GM12878 (cell line): ENCODE results near the gene TMEM132D. TPM values are rescaled to one million over a fixed set of nuclear protein-coding genes. Genes with fewer than 3 reads are reported as not detected.

Source experiments
- ATAC-seq: fragments of 200-7000 bp; cut with Tn5 transposase; 3 replicates; pipeline ENCODE4 v1.9.1; 2020; ENCODE audit warnings: mild to moderate bottlenecking, moderate library complexity
- BruUV-seq: library from RNA; stranded (reverse); fragments of 400-500 nt; replicated peaks from 2 replicates; lab custom pipeline; 2021; lab: Mats Ljungman, UMichigan
- CTCF ChIA-PET: fragments of 300-600 bp; sonication (Branson Sonifier 250); formaldehyde crosslinking; extraction: SDS; loops from one replicate; lab custom pipeline; 2021; ENCODE audit warnings: inconsistent platforms; lab: Yijun Ruan, JAX
- POLR2A ChIA-PET: fragments of 350-600 bp; formaldehyde crosslinking; extraction: SDS; loops from one replicate; lab custom pipeline; 2021; ENCODE audit warnings: inconsistent platforms; lab: Charles Lee
- RAD21 ChIA-PET: fragments of 300-600 bp; sonication (Branson Sonifier 250); formaldehyde crosslinking; loops from one replicate; lab custom pipeline; 2023; ENCODE audit warnings: antibody characterized with exemption; ENCODE audit not compliant: unreplicated experiment; lab: Charles Lee
- SMC1A ChIA-PET: fragments of 300-600 bp; sonication (Branson Sonifier 250); formaldehyde crosslinking; loops from one replicate; lab custom pipeline; 2023; ENCODE audit not compliant: unreplicated experiment, uncharacterized antibody; lab: Charles Lee
- DNase-seq: peaks from one replicate; pipeline ENCODE4 v3.0.0-alpha.2; 2011; ENCODE audit warnings: low read depth, low spot score
- FAIRE-seq: peaks from 3 replicates; lab custom pipeline; 2011; peaks lifted over from hg19 to GRCh38; lab: Jason Lieb, UNC
- H2AFZ ChIP-seq: 2 replicates; pipeline ENCODE4 v1.6.0; 2011; ENCODE audit warnings: low read depth, low read length, control low read depth; ENCODE audit not compliant: control insufficient read depth
- H3K27ac ChIP-seq: 2 replicates; pipeline ENCODE4 v1.5.1; 2011; ENCODE audit warnings: control low read depth; ENCODE audit not compliant: control insufficient read depth, insufficient read depth
- H3K27me3 ChIP-seq, 2 experiments: replicated peaks in 1 of 2; 2 replicates each; pipeline versions ENCODE4 v1.6.0 to v1.6.1; 2011; ENCODE audit warnings: low read length in 1 of 2; ENCODE audit not compliant: control insufficient read depth in 2 of 2, insufficient read depth in 2 of 2
- H3K36me3 ChIP-seq, 2 experiments: 2 replicates each; pipeline ENCODE4 v1.5.1; 2011; ENCODE audit warnings: low read length in 1 of 2; ENCODE audit not compliant: control insufficient read depth in 2 of 2, insufficient read depth in 2 of 2
- H3K4me1 ChIP-seq: 2 replicates; pipeline ENCODE4 v1.6.1; 2011; ENCODE audit warnings: mild to moderate bottlenecking, low read length, moderate library complexity, mixed read lengths; ENCODE audit not compliant: control insufficient read depth, insufficient read depth
- H3K4me2 ChIP-seq: 2 replicates; pipeline ENCODE4 v1.6.0; 2011; ENCODE audit warnings: control low read depth; ENCODE audit not compliant: control insufficient read depth, insufficient read depth
- H3K4me3 ChIP-seq: fragments of 200-600 bp; sonication (generic); 2 replicates; pipeline ENCODE4 v1.5.1; 2016
- H3K79me2 ChIP-seq: 2 replicates; pipeline ENCODE4 v1.6.0; 2011; ENCODE audit warnings: low read length; ENCODE audit not compliant: control insufficient read depth, insufficient read depth
- H3K9ac ChIP-seq: 2 replicates; pipeline ENCODE4 v1.8.0; 2011; ENCODE audit warnings: low read length, control low read depth, mixed read lengths; ENCODE audit not compliant: control insufficient read depth, insufficient read depth
- H3K9me3 ChIP-seq: replicated peaks from 3 replicates; pipeline ENCODE4 v1.5.1; 2011; ENCODE audit warnings: mild to moderate bottlenecking, low read length; ENCODE audit not compliant: control insufficient read depth, insufficient read depth
- H4K20me1 ChIP-seq: 2 replicates; pipeline ENCODE4 v1.6.0; 2011; ENCODE audit not compliant: control insufficient read depth, insufficient read depth
- ATF3 ChIP-seq: IDR thresholded peaks from 2 replicates; pipeline ENCODE4 v1.6.1; 2011; ENCODE audit warnings: low read depth, mild to moderate bottlenecking, low read length, moderate library complexity, borderline replicate concordance; ENCODE audit errors: extremely low read depth
- BCL11A ChIP-seq: IDR thresholded peaks from 2 replicates; pipeline ENCODE4 v1.6.1; 2011; ENCODE audit warnings: low read depth, low read length
- CEBPZ ChIP-seq: fragments of 150-350 bp; IDR thresholded peaks from 2 replicates; pipeline ENCODE4 v1.6.1; 2016; ENCODE audit warnings: low read depth, low read length
- CREB1 ChIP-seq: IDR thresholded peaks from 2 replicates; pipeline ENCODE4 v1.6.1; 2012; ENCODE audit warnings: low read depth, mild to moderate bottlenecking, inconsistent platforms
- CTCF ChIP-seq, 3 experiments: IDR thresholded peaks in 2 of 3; conservative IDR thresholded peaks in 1 of 3; 2 replicates each; pipeline ENCODE4 v1.5.1; 2011; ENCODE audit warnings: low read depth in 3 of 3, low read length in 3 of 3, mild to moderate bottlenecking in 3 of 3, control low read depth in 2 of 3, moderate library complexity in 2 of 3, inconsistent platforms in 1 of 3, mixed read lengths in 1 of 3; ENCODE audit not compliant: control insufficient read depth in 2 of 3, insufficient read depth in 1 of 3; ENCODE audit errors: extremely low read depth in 1 of 3
- KDM1A ChIP-seq: fragments of 200-600 bp; sonication (generic); IDR thresholded peaks from 2 replicates; pipeline ENCODE4 v1.6.1; 2016; ENCODE audit warnings: borderline replicate concordance
- NBN ChIP-seq: fragments of 450-650 bp; IDR thresholded peaks from 2 replicates; pipeline ENCODE4 v1.6.1; 2016
- NR2F1 ChIP-seq: fragments of 450-650 bp; conservative IDR thresholded peaks from 2 replicates; pipeline ENCODE4 v1.6.1; 2017; ENCODE audit warnings: mild to moderate bottlenecking
- POU2F2 ChIP-seq: IDR thresholded peaks from 3 replicates; pipeline ENCODE4 v1.6.1; 2011; ENCODE audit warnings: low read depth, mild to moderate bottlenecking, low read length, borderline replicate concordance
- RBBP5 ChIP-seq: fragments of 200-600 bp; sonication (generic); conservative IDR thresholded peaks from 2 replicates; pipeline ENCODE4 v1.6.1; 2016
- RCOR1 ChIP-seq: conservative IDR thresholded peaks from 2 replicates; pipeline ENCODE4 v1.6.1; 2012; ENCODE audit warnings: low read depth, low read length, improper control_type of control experiment
- RUNX3 ChIP-seq: IDR thresholded peaks from 2 replicates; pipeline ENCODE4 v1.6.1; 2012; ENCODE audit warnings: low read length, inconsistent platforms
- SREBF1 ChIP-seq: IDR thresholded peaks from 2 replicates; pipeline ENCODE4 v1.6.1; 2012; ENCODE audit warnings: mild to moderate bottlenecking, low read length
- STAT3 ChIP-seq: IDR thresholded peaks from 2 replicates; pipeline ENCODE4 v1.6.1; 2011; ENCODE audit warnings: low read depth, low read length, improper control_type of control experiment
- SUPT20H ChIP-seq: IDR thresholded peaks from 2 replicates; pipeline ENCODE4 v1.6.1; 2011; ENCODE audit warnings: low read depth, mild to moderate bottlenecking, low read length, moderate library complexity, borderline replicate concordance; ENCODE audit not compliant: control insufficient read depth
- WGBS: methylation state at CpG from one replicate; pipeline ENCODE4 v1.1.6; 2016; ENCODE audit warnings: low lambda C conversion rate; ENCODE audit not compliant: insufficient replicate concordance, insufficient coverage; ENCODE audit errors: missing lambda C conversion rate; 5-methylcytosine and 5-hydroxymethylcytosine counted together
- in situ Hi-C: fragments of 300-500 bp; cut with MboI; formaldehyde crosslinking; loops from 9 replicates; pipeline ENCODE4 v1.14.3; 2018; ENCODE audit warnings: mixed read lengths
- intact Hi-C: fragments of 100-400 bp; cut with micrococcal nuclease; formaldehyde crosslinking; loops from one replicate; pipeline ENCODE4 v1.14.2; 2022; ENCODE audit not compliant: unreplicated experiment
- polyA plus RNA-seq, 11 experiments: library from polyadenylated mRNA; depleted of rRNA in 4 of 11; unstranded in 6 of 11; stranded (reverse) in 5 of 11; fragments of >200 nt; fragmentation: Nextera tagmentation in 4 of 11; fragmentation: Illumina TruSeq in 1 of 11; extraction: Ambion mirVana in 4 of 11; extraction: Trizol in 1 of 11; gene quantifications; 1 replicate in 1 of 11; 2 replicates in 10 of 11; pipeline versions ENCODE4 v1.2.1 to v1.2.3, GENCODE V29; 2011 to 2016; ENCODE audit warnings: inconsistent platforms in 2 of 11, missing spikeins in 2 of 11, low read depth in 1 of 11
- total RNA-seq, 4 experiments: library from RNA; depleted of rRNA in 3 of 4; stranded (reverse); fragments of >200 nt in 3 of 4; fragmentation: Illumina TruSeq in 1 of 4; extraction: Trizol in 1 of 4; gene quantifications; 2 replicates each; pipeline versions ENCODE4 v1.2.1 to v1.2.3, GENCODE V29; 2013 to 2021

The TMEM132D gene
- total and polyA plus RNA-seq, 10 of the 15 experiments (the other 5 are each of a cell fraction or from before 2014, with no cell fraction given): under 0.01 to 0.12 (median 0.02) TPM; not detected in 3

- Histone ChIP-seq H3K4me3 (no peak overlapping the region), H3K27ac (no peak overlapping the region), H4K20me1 (no peaks in the 10 kb centered on the region), H3K36me3 (no peaks in the 10 kb centered on the region), H3K4me2 (no peak overlapping the region), H3K4me1 (no peaks in the 10 kb centered on the region), H3K9ac (no peak overlapping the region)
- ATAC-seq (no peak), FAIRE-seq (no peak), DNase-seq (no peak)
- BruUV-seq: no TSS peak
- intact Hi-C loops: no loop called here
- ChIA-PET RAD21 (no interaction called here), CTCF (no interaction called here)
- in situ Hi-C loops: no loop called here
- 90% methylated on average over 3 of the region's 3 CpGs for WGBS
- TF ChIP-seq KDM1A (no peak), STAT3 (no peak), RBBP5 (no peak), ATF3 (no peak), RUNX3 (no peak), NR2F1 (no peak), CEBPZ (no peak), CREB1 (no peak), BCL11A (no peak), SREBF1 (no peak), RCOR1 (no peak), POU2F2 (no peak), CTCF (IDR thresholded peaks at IDR 0.05 in 2 of 3, conservative IDR thresholded peaks at IDR 0.05 in 1 of 3; ENCODE audit: control insufficient read depth in 2 of 3, extremely low read depth in 1 of 3, insufficient read depth in 1 of 3, low read depth in 3 of 3, low read length in 3 of 3) (no peak), SUPT20H (no peak), NBN (no peak)
- TF ChIP-seq, all 136 proteins: peak for 0
- POLR2A ChIA-PET: no interaction called here
- Histone ChIP-seq H3K79me2 (no peaks in the 10 kb centered on the region), H3K27me3 (no peaks in the 10 kb centered on the region), H3K9me3 (no peaks in the 10 kb centered on the region; the same call in 2 of the 3 replicates), H2AFZ (no peak overlapping the region)
- SMC1A ChIA-PET: no interaction called here
These were observed 469.0 kb downstream of the TMEM132D start for GRCh38 chr12:129434790-129435189.
